ENCODE measurements around the gene SHROOM3.

SHROOM3 gene

GRCh38 chr4:76733068-76733771 lies 298.2 kb downstream of the SHROOM3 start:
- DNase-seq = no peak

GRCh38 chr4:76736414-76736813 lies 301.4 kb downstream of the SHROOM3 start:
- no peak for DNase-seq

GRCh38 chr4:76737180-76737579 lies 302.2 kb downstream of the SHROOM3 start:
- no peak for DNase-seq

GRCh38 chr4:76737771-76738085 lies 302.7 kb downstream of the SHROOM3 start:
- DNase-seq = no peak

- no peak for DNase-seq
Measured at GRCh38 chr4:76738086-76738931, 303.3 kb downstream of the SHROOM3 start.

GRCh38 chr4:76740192-76740591 lies 305.2 kb downstream of the SHROOM3 start:
- DNase-seq = no peak

- no peak for DNase-seq
Measured at GRCh38 chr4:76740866-76741662, 306.0 kb downstream of the SHROOM3 start.

- DNase-seq = no peak
Measured at GRCh38 chr4:76741663-76742020, 306.6 kb downstream of the SHROOM3 start.

GRCh38 chr4:76744241-76744921 lies 309.4 kb downstream of the SHROOM3 start:
- no peak for DNase-seq

GRCh38 chr4:76745240-76745639 lies 310.2 kb downstream of the SHROOM3 start:
- DNase-seq = no peak

GRCh38 chr4:76747563-76747962 lies 312.5 kb downstream of the SHROOM3 start:
- DNase-seq = no peak

- peak; percentile 9 to 17 for DNase-seq
Measured at GRCh38 chr4:76748649-76749048, 313.6 kb downstream of the SHROOM3 start.

- no peak for DNase-seq
Measured at GRCh38 chr4:76749355-76749754, 314.3 kb downstream of the SHROOM3 start.

- DNase-seq = no peak
Measured at GRCh38 chr4:76750716-76751115, 315.7 kb downstream of the SHROOM3 start.

GRCh38 chr4:76751612-76752343 lies 316.7 kb downstream of the SHROOM3 start:
- DNase-seq = no peak

- DNase-seq = no peak
Measured at GRCh38 chr4:76752861-76753501, 318.0 kb downstream of the SHROOM3 start.

GRCh38 chr4:76753814-76754213 lies 318.8 kb downstream of the SHROOM3 start:
- DNase-seq = no peak

- no peak for DNase-seq
Measured at GRCh38 chr4:76754439-76754838, 319.4 kb downstream of the SHROOM3 start.

GRCh38 chr4:76755756-76756155 lies 320.7 kb downstream of the SHROOM3 start:
- DNase-seq = no peak

GRCh38 chr4:76756416-76756815 lies 321.4 kb downstream of the SHROOM3 start:
- DNase-seq = no peak

- DNase-seq = no peak
Measured at GRCh38 chr4:76757418-76757939, 322.4 kb downstream of the SHROOM3 start.

Measured in SHP77 (cell line).